SK-N-SH (cell line): ENCODE results near the gene MCAM.

ENCODE experiments used
- CTCF ChIP-seq: fragments of 200-600 bp; sonication (generic); IDR thresholded peaks from 2 replicates; pipeline ENCODE4 v1.6.1; 2017; ENCODE audit warnings: antibody characterized with exemption, mild to moderate bottlenecking, moderate library complexity
- GABPA ChIP-seq: IDR thresholded peaks from 2 replicates; pipeline ENCODE4 v1.4.0; 2012; ENCODE audit warnings: low read depth, mild to moderate bottlenecking

DNA sequence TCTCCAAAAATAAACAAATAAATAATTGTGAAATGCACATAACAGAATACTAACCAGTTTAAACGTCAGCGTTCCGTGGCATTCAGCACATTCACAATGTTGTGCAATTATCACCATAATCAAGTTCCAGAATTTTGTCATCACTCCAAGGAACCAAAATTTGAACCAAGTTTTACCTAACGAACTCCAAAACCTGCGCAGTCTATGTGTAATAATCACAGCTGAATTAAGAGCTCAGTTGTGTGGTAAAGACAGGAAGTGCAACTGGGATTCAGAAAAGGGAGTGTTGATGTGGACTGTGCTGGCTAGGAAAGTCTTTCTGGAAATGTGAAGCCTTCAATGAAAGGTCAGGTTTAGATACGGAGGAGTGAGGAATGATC is 5.4 kb upstream of the MCAM start:
- no peak; the same call in 1 of the 2 replicates for TF ChIP-seq CTCF
- no peak for TF ChIP-seq GABPA
